IMR-90 (cell line): ENCODE measurements around the gene TBC1D16. TPM values are rescaled to one million over a fixed set of nuclear protein-coding genes. Genes with fewer than 3 reads are reported as not detected.

Experiments
- ATAC-seq: fragments of 200-7000 bp; cut with Tn5 transposase; 2 replicates; pipeline ENCODE4 v1.9.1; 2020; ENCODE audit warnings: low read depth, mild to moderate bottlenecking, moderate library complexity
- BruUV-seq: library from RNA; stranded (reverse); fragments of 400-500 nt; replicated peaks from 2 replicates; lab custom pipeline; 2021; lab: Mats Ljungman, UMichigan
- CTCF ChIA-PET: fragments of 300-600 bp; formaldehyde crosslinking; extraction: SDS; loops from one replicate; lab custom pipeline; 2021; ENCODE audit warnings: antibody characterized with exemption; lab: Yijun Ruan, JAX
- POLR2A ChIA-PET: fragments of 300-600 bp; sonication (Branson Sonifier 250); formaldehyde crosslinking; loops from one replicate; lab custom pipeline; 2022; ENCODE audit warnings: antibody characterized with exemption; ENCODE audit not compliant: unreplicated experiment; lab: Charles Lee
- DNase-seq: peaks from one replicate; pipeline ENCODE4 v3.0.0; 2013
- H2AFZ ChIP-seq: replicated peaks from 2 replicates; pipeline ENCODE3; 2013; ENCODE audit warnings: low read length, mild to moderate bottlenecking; ENCODE audit not compliant: poor library complexity
- H2AK5ac ChIP-seq: 2 replicates; pipeline ENCODE4 v1.6.1; 2013; ENCODE audit warnings: low read depth, low read length, inconsistent platforms
- H2AK9ac ChIP-seq: replicated peaks from 2 replicates; pipeline ENCODE3; 2013; ENCODE audit warnings: mild to moderate bottlenecking, low read depth, low read length, moderate library complexity; ENCODE audit not compliant: poor library complexity
- H2BK120ac ChIP-seq: 2 replicates; pipeline ENCODE4 v1.6.1; 2013; ENCODE audit warnings: low read depth, low read length, inconsistent platforms
- H2BK15ac ChIP-seq: 3 replicates; pipeline ENCODE4 v1.6.1; 2013; ENCODE audit warnings: low read depth, low read length, inconsistent platforms
- H2BK20ac ChIP-seq: 2 replicates; pipeline ENCODE4 v1.6.1; 2013; ENCODE audit warnings: low read depth, mild to moderate bottlenecking, inconsistent platforms, low read length, moderate library complexity
- H2BK5ac ChIP-seq: 2 replicates; pipeline ENCODE4 v1.6.1; 2013; ENCODE audit warnings: mild to moderate bottlenecking, low read depth, low read length, inconsistent platforms; ENCODE audit not compliant: poor library complexity, severe bottlenecking
- H3K14ac ChIP-seq: replicated peaks from 2 replicates; pipeline ENCODE4 v1.6.1; 2013; ENCODE audit warnings: low read depth, low read length, inconsistent platforms
- H3K18ac ChIP-seq: 2 replicates; pipeline ENCODE4 v1.6.1; 2013; ENCODE audit warnings: low read depth, low read length, control low read depth
- H3K23ac ChIP-seq: 2 replicates; pipeline ENCODE4 v1.6.1; 2013; ENCODE audit warnings: low read depth, low read length, inconsistent platforms
- H3K27ac ChIP-seq: 2 replicates; pipeline ENCODE4 v1.5.1; 2013; ENCODE audit warnings: mild to moderate bottlenecking, control low read depth, low read length; ENCODE audit not compliant: insufficient read depth
- H3K27me3 ChIP-seq: 2 replicates; pipeline ENCODE4 v1.6.1; 2013; ENCODE audit warnings: low read length; ENCODE audit not compliant: control insufficient read depth, insufficient read depth
- H3K36me3 ChIP-seq: 2 replicates; pipeline ENCODE4 v1.6.1; 2013; ENCODE audit warnings: low read length, mixed read lengths; ENCODE audit not compliant: control insufficient read depth, insufficient read depth
- H3K4ac ChIP-seq: 2 replicates; pipeline ENCODE4 v1.6.1; 2013; ENCODE audit warnings: low read depth, low read length, inconsistent platforms
- H3K4me1 ChIP-seq: 2 replicates; pipeline ENCODE4 v1.6.1; 2013; ENCODE audit warnings: low read length, mixed read lengths; ENCODE audit not compliant: control insufficient read depth, insufficient read depth
- H3K4me2 ChIP-seq: 2 replicates; pipeline ENCODE4 v1.6.1; 2013; ENCODE audit warnings: low read depth, mild to moderate bottlenecking, control low read depth, low read length, moderate library complexity
- H3K4me3 ChIP-seq: 2 replicates; pipeline ENCODE4 v1.5.1; 2013; ENCODE audit warnings: low read depth, mild to moderate bottlenecking, control low read depth, low read length, moderate library complexity; ENCODE audit not compliant: insufficient read depth
- H3K56ac ChIP-seq: 2 replicates; pipeline ENCODE4 v1.6.1; 2013; ENCODE audit warnings: low read length, inconsistent platforms; ENCODE audit not compliant: insufficient read depth; ENCODE audit errors: extremely low read depth
- H3K79me1 ChIP-seq, 2 experiments: 2 replicates each; pipeline ENCODE4 v1.6.1; 2013; ENCODE audit warnings: low read length in 2 of 2, inconsistent platforms in 1 of 2, low read depth in 1 of 2
- H3K9ac ChIP-seq: 2 replicates; pipeline ENCODE4 v1.6.1; 2013; ENCODE audit warnings: low read depth, low read length, control low read depth
- H3K9me1 ChIP-seq: 2 replicates; pipeline ENCODE4 v1.6.1; 2013; ENCODE audit warnings: low read length, inconsistent platforms; ENCODE audit not compliant: insufficient read depth
- H3K9me3 ChIP-seq: 2 replicates; pipeline ENCODE4 v1.6.1; 2013; ENCODE audit warnings: low read length; ENCODE audit not compliant: control insufficient read depth, insufficient read depth
- H4K20me1 ChIP-seq: 2 replicates; pipeline ENCODE4 v1.6.1; 2013; ENCODE audit warnings: low read length, inconsistent platforms; ENCODE audit not compliant: insufficient read depth
- H4K5ac ChIP-seq: 2 replicates; pipeline ENCODE4 v1.6.1; 2013; ENCODE audit warnings: mild to moderate bottlenecking, low read depth, low read length, control low read depth
- H4K8ac ChIP-seq, 2 experiments: 2 replicates each; pipeline ENCODE4 v1.6.1; 2013; ENCODE audit warnings: low read depth in 2 of 2, low read length in 2 of 2, control low read depth in 1 of 2, inconsistent platforms in 1 of 2
- H4K91ac ChIP-seq: 2 replicates; pipeline ENCODE4 v1.6.1; 2013; ENCODE audit warnings: low read depth, low read length, inconsistent platforms; ENCODE audit not compliant: insufficient read depth
- CEBPB ChIP-seq: IDR thresholded peaks from 2 replicates; pipeline ENCODE4 v1.6.1; 2012; ENCODE audit warnings: low read depth, low read length, improper control_type of control experiment
- CHD1 ChIP-seq: IDR thresholded peaks from 2 replicates; pipeline ENCODE4 v1.6.1; 2012; ENCODE audit warnings: low read depth, low read length, improper control_type of control experiment
- FOS ChIP-seq: fragments of 150-350 bp; IDR thresholded peaks from 2 replicates; pipeline ENCODE4 v1.6.1; 2016; ENCODE audit warnings: low read depth, low read length
- MAZ ChIP-seq: IDR thresholded peaks from 2 replicates; pipeline ENCODE4 v1.6.1; 2012; ENCODE audit warnings: low read depth, mild to moderate bottlenecking, low read length, improper control_type of control experiment, moderate library complexity, borderline replicate concordance
- MXI1 ChIP-seq: IDR thresholded peaks from 2 replicates; pipeline ENCODE4 v1.6.1; 2012; ENCODE audit warnings: low read depth, mild to moderate bottlenecking, low read length, moderate library complexity, borderline replicate concordance
- POLR2A ChIP-seq: IDR thresholded peaks from 2 replicates; pipeline ENCODE4 v1.6.1; 2012; ENCODE audit warnings: mild to moderate bottlenecking, low read depth, low read length
- RAD21 ChIP-seq: IDR thresholded peaks from 2 replicates; pipeline ENCODE4 v1.6.1; 2012; ENCODE audit warnings: low read length, improper control_type of control experiment
- WGBS, 2 experiments: methylation state at CpG; one replicate each; pipeline versions ENCODE4 v1.1.5 to v1.1.7; 2013; ENCODE audit warnings: missing lambda C conversion rate in 2 of 2; ENCODE audit not compliant: insufficient read length in 1 of 2; ENCODE audit errors: extremely low coverage in 2 of 2; 5-methylcytosine and 5-hydroxymethylcytosine counted together
- dilution Hi-C: fragments of 300-500 bp; cut with HindIII; formaldehyde crosslinking; loops from one replicate; pipeline ENCODE4 v1.14.3; 2018; ENCODE audit warnings: low sequenced_read_pairs; ENCODE audit not compliant: unreplicated experiment
- in situ Hi-C: fragments of 300-500 bp; cut with MboI; formaldehyde crosslinking; loops from 3 replicates; pipeline ENCODE4 v1.14.3; 2019; ENCODE audit warnings: low sequenced_read_pairs, inconsistent platforms, mixed read lengths
- intact Hi-C: fragments of 100-400 bp; cut with micrococcal nuclease; formaldehyde crosslinking; loops from 2 replicates; pipeline ENCODE4 v1.10.0; 2022
- polyA plus RNA-seq, 3 experiments: library from polyadenylated mRNA; depleted of rRNA; stranded (reverse); fragments of >200 nt; gene quantifications; 2 replicates each; pipeline ENCODE4 v1.2.3, GENCODE V29; 2012; ENCODE audit warnings: low replicate concordance in 1 of 3
- total RNA-seq: library from RNA; depleted of rRNA; stranded (reverse); fragments of >200 nt; gene quantifications from 2 replicates; pipeline ENCODE4 v1.2.3, GENCODE V29; 2012
- TF ChIP-seq, protein P1 (sequence below): conservative IDR thresholded peaks from 2 replicates; pipeline ENCODE4 v1.5.1; 2012; ENCODE audit warnings: mild to moderate bottlenecking, low read depth, low read length, improper control_type of control experiment
- TF ChIP-seq, protein P2 (sequence below): fragments of 150-350 bp; IDR thresholded peaks from 2 replicates; pipeline ENCODE4 v1.6.1; 2017; ENCODE audit warnings: mild to moderate bottlenecking, antibody characterized with exemption, low read length, low read depth

The TBC1D16 gene
- total and polyA plus RNA-seq, 2 of the 4 experiments (the other 2 are of a cell fraction), result 10.1 to 16.7 TPM

DNA sequence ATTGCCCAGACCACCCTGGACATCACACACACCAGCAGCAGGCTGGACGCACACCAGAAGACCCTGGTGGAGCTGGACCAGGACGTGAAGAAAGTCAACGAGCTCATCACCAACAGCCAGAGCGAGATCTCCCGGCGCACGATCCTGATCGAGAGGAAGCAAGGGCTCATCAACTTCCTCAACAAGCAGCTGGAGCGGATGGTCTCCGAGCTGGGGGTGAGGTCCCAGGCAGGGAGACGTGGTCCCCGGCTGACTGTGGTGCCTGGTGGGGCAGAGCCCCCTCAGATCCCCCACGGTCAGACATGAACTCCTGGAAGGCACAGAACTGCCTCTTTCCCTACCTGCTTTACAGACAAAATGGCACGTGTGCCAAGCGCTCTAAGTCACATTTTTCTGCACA lies 49.1 kb upstream of the TBC1D16 start:
- H2BK15ac ChIP-seq, result no peak overlapping the region
- no peak overlapping the region for H3K14ac ChIP-seq
- no peak overlapping the region for H4K91ac ChIP-seq
- H2BK20ac ChIP-seq, result no peak overlapping the region
- no peak overlapping the region for H3K4ac ChIP-seq
- in situ Hi-C loops, result no loop called here
- no peaks in the 10 kb centered on the region for H3K9me1 ChIP-seq
- H4K5ac ChIP-seq, result no peak overlapping the region
- H4K20me1 ChIP-seq, result no peaks in the 10 kb centered on the region
- TF ChIP-seq CHD1 (no peak), MAZ (no peak), MXI1 (no peak), CEBPB (no peak), POLR2A (no peak), RAD21 (no peak), FOS (no peak)
- TF ChIP-seq, protein P1, sequence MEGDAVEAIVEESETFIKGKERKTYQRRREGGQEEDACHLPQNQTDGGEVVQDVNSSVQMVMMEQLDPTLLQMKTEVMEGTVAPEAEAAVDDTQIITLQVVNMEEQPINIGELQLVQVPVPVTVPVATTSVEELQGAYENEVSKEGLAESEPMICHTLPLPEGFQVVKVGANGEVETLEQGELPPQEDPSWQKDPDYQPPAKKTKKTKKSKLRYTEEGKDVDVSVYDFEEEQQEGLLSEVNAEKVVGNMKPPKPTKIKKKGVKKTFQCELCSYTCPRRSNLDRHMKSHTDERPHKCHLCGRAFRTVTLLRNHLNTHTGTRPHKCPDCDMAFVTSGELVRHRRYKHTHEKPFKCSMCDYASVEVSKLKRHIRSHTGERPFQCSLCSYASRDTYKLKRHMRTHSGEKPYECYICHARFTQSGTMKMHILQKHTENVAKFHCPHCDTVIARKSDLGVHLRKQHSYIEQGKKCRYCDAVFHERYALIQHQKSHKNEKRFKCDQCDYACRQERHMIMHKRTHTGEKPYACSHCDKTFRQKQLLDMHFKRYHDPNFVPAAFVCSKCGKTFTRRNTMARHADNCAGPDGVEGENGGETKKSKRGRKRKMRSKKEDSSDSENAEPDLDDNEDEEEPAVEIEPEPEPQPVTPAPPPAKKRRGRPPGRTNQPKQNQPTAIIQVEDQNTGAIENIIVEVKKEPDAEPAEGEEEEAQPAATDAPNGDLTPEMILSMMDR, result no peak
- TF ChIP-seq, protein P2, sequence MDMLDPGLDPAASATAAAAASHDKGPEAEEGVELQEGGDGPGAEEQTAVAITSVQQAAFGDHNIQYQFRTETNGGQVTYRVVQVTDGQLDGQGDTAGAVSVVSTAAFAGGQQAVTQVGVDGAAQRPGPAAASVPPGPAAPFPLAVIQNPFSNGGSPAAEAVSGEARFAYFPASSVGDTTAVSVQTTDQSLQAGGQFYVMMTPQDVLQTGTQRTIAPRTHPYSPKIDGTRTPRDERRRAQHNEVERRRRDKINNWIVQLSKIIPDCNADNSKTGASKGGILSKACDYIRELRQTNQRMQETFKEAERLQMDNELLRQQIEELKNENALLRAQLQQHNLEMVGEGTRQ, result no peak
- no peaks in the 10 kb centered on the region for H3K9me3 ChIP-seq
- H3K9ac ChIP-seq, result no peak overlapping the region
- CTCF ChIA-PET, result interaction anchor here (1.2 kb wide), 1 partner anchor 17 kb away, joined by 3 read pairs; the partner anchor contains the start of gene GAA
- H2AK5ac ChIP-seq, result no peak overlapping the region
- H3K18ac ChIP-seq, result no peak overlapping the region
- no peak overlapping the region for H3K27ac ChIP-seq
- ATAC-seq, result no peak
- no peak overlapping the region for H3K4me2 ChIP-seq
- H2BK120ac ChIP-seq, result no peak overlapping the region
- intact Hi-C loops, result loop anchor here (5.0 to 10.0 kb wide), 2 partner anchors 77 to 170 kb away; no protein-coding TSS in a partner anchor
- POLR2A ChIA-PET, result no interaction called here
- H2BK5ac ChIP-seq, result no peak overlapping the region
- no peak overlapping the region for H3K4me3 ChIP-seq
- H3K36me3 ChIP-seq, result no peaks in the 10 kb centered on the region
- dilution Hi-C loops, result no loop called here
- peaks cover 7% of the 10 kb centered on the region; the same call in 1 of the 2 replicates for H3K27me3 ChIP-seq
- 78% methylated on average over 5 of the region's 15 CpGs; no CpG with 5 or more reads in 1 of the 2 experiments for WGBS, 2 experiments
- H2AFZ ChIP-seq, result no peak overlapping the region
- no peak overlapping the region for H3K23ac ChIP-seq
- BruUV-seq, result no TSS peak
- no peaks in the 10 kb centered on the region for H3K4me1 ChIP-seq
- no peak overlapping the region for H4K8ac ChIP-seq
- no peak for DNase-seq
- no peak overlapping the region for H3K56ac ChIP-seq
- no peaks in the 10 kb centered on the region for H3K79me1 ChIP-seq
- no peak overlapping the region for H2AK9ac ChIP-seq
